Activated T-cell treated with anti-CD3 and anti-CD28 coated beads, Interleukin-2, amount 50 U/mL, for 4 hours (primary cell): ENCODE data around the gene TMC2. TPM values are rescaled to one million over a fixed set of nuclear protein-coding genes. Genes with fewer than 3 reads are reported as not detected.
A peak's percentile ranks its signal among the peaks of the same experiment; 100 is the strongest.
"Not testable (repeated sequence)": the region's sequence is repeated elsewhere in the genome, so short reads cannot be mapped to it uniquely, and the experiment has no call there.

Experiments used
- ATAC-seq, 2 donors: fragments of 200-7000 bp; cut with Tn5 transposase; one replicate each; pipeline ENCODE4 v1.10.0; 2021
- DNase-seq: peaks from one replicate; pipeline ENCODE4 v3.0.0-alpha.2; 2020
- H3K27me3 Mint-ChIP-seq: one replicate; pipeline ENCODE4 v1.8.0; 2021; ENCODE audit warnings: low read depth, mixed read lengths
- H3K36me3 Mint-ChIP-seq: one replicate; pipeline ENCODE4 v1.8.0; 2022; ENCODE audit warnings: mixed read lengths; ENCODE audit not compliant: insufficient read depth
- H3K4me1 Mint-ChIP-seq: one replicate; pipeline ENCODE4 v1.8.0; 2021; ENCODE audit warnings: low read depth, mixed read lengths
- H3K4me3 Mint-ChIP-seq: one replicate; pipeline ENCODE4 v1.8.0; 2021; ENCODE audit warnings: mild to moderate bottlenecking, moderate library complexity, mixed read lengths
- H3K9me3 Mint-ChIP-seq: one replicate; pipeline ENCODE4 v1.8.0; 2021; ENCODE audit warnings: mixed read lengths
- total RNA-seq, 3 donors: library from RNA; stranded (reverse); gene quantifications; one replicate each; pipeline ENCODE4 v1.2.1, GENCODE V29; 2021

Gene TMC2
- total RNA-seq, 3 donors from 2014 or later = not detected

- H3K4me3 Mint-ChIP-seq = no peak overlapping the region
- H3K4me1 Mint-ChIP-seq = no peaks in the 10 kb centered on the region
- no peaks in the 10 kb centered on the region for H3K36me3 Mint-ChIP-seq
- H3K9me3 Mint-ChIP-seq = no peaks in the 10 kb centered on the region
- ATAC-seq = no peak
- H3K27me3 Mint-ChIP-seq = no peaks in the 10 kb centered on the region
- no peak for DNase-seq
Measured at GRCh38 chr20:2671977-2672376, 135.6 kb downstream of the TMC2 start.

GRCh38 chr20:2672446-2672845 lies 136.1 kb downstream of the TMC2 start:
- ATAC-seq (no peak), DNase-seq (no peak)
- Mint-ChIP-seq H3K36me3 (no peaks in the 10 kb centered on the region), H3K9me3 (no peaks in the 10 kb centered on the region), H3K4me1 (no peaks in the 10 kb centered on the region), H3K27me3 (no peaks in the 10 kb centered on the region), H3K4me3 (no peak overlapping the region)

GRCh38 chr20:2673453-2673852 lies 137.1 kb downstream of the TMC2 start:
- no peak for ATAC-seq
- Mint-ChIP-seq H3K27me3 (no peaks in the 10 kb centered on the region), H3K36me3 (no peaks in the 10 kb centered on the region), H3K4me1 (no peaks in the 10 kb centered on the region), H3K9me3 (no peaks in the 10 kb centered on the region), H3K4me3 (no peak overlapping the region)
- DNase-seq = no peak

- Mint-ChIP-seq H3K9me3 (no peaks in the 10 kb centered on the region), H3K36me3 (no peaks in the 10 kb centered on the region), H3K27me3 (peaks cover 29% of the 10 kb centered on the region), H3K4me1 (no peaks in the 10 kb centered on the region), H3K4me3 (no peak overlapping the region)
- ATAC-seq = no peak
- DNase-seq = no peak
Measured at GRCh38 chr20:2680046-2680445, 143.7 kb downstream of the TMC2 start.

DNA sequence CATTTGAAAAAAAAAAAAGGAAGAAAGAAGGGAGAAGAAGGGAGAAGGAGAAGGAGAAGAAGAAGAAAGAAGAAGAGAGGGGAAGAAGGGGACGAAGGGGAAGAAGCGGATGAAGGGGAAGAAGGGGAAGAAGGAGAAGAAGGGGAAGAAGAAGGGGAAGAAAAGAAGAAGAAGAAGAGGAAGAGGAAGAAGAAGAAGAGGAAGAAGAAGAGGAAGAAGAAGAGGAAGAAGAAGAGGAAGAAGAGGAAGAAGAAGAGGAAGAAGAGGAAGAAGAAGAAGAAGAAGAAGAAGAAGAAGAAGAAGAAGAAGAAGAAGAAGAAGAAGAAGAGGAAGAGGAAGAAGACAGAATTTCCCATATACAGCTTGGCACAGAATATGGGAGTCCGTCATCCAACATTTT lies 145.7 kb downstream of the TMC2 start:
- H3K4me3 Mint-ChIP-seq, H3K36me3 Mint-ChIP-seq, DNase-seq, ATAC-seq, H3K4me1 Mint-ChIP-seq, H3K9me3 Mint-ChIP-seq: not testable (repeated sequence)
- peaks cover 31% of the 10 kb centered on the region for H3K27me3 Mint-ChIP-seq

DNA sequence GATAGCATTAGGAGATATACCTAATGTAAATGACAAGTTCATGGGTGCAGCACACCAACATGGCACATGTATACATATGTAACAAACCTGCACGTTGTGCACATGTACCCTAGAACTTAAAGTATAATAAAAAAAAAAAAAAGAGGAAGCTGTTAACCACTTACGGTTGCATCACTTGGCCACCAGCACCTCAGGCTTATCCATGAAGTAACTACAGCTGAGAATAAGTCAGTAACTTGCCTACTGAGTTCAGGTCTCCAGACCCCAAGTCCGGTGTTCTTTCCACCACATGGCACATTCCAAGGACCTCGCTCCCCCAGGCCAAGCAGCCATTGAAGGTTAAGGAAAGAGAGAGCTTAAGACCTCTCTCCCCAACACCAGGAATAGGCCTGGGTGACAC lies 148.4 kb downstream of the TMC2 start:
- not testable (repeated sequence) for DNase-seq
- peaks cover 11% of the 10 kb centered on the region for H3K4me1 Mint-ChIP-seq

GRCh38 chr20:2687514-2687913 lies 151.1 kb downstream of the TMC2 start:
- H3K4me3 Mint-ChIP-seq = peak overlapping the region; percentile 40
- peaks cover 31% of the 10 kb centered on the region for H3K27me3 Mint-ChIP-seq
- no peak for ATAC-seq
- no peaks in the 10 kb centered on the region for H3K9me3 Mint-ChIP-seq
- peaks cover 20% of the 10 kb centered on the region for H3K4me1 Mint-ChIP-seq
- H3K36me3 Mint-ChIP-seq = peaks cover 2% of the 10 kb centered on the region
- DNase-seq = no peak

More for the DNA sequence above, 148.4 kb downstream of the TMC2 start:
- H3K36me3 Mint-ChIP-seq, H3K9me3 Mint-ChIP-seq, ATAC-seq, H3K4me3 Mint-ChIP-seq: not testable (repeated sequence)
- H3K27me3 Mint-ChIP-seq = peaks cover 36% of the 10 kb centered on the region

DNA sequence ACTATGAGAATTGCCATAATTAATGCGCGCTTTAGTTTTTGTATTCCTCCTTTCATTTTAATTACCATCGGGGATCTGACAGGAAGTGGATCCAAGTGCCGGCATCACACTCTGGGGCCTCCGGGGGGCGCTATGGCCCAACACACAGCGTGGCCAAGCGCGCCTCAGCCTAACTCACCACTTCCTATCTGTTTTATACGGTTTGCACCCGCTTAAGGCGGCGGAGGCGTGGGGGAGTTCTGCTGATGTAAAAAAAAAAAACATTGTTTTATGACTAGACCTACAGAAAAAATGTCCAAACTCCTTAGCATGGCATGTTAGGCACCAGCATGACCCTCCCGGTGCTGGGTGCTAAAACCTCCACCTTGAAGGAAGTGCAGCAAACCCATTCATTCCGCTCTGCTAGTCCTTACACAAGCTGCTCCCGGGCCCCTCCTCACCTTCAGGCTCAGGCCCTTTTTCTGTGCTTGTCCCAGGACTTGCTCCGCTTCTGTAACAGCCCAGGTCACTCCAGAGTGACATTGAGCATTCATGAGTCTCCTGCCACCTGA lies 151.7 kb downstream of the TMC2 start:
- H3K4me1 Mint-ChIP-seq = peaks cover 20% of the 10 kb centered on the region
- H3K4me3 Mint-ChIP-seq = peak overlapping the region; percentile 40
- H3K9me3 Mint-ChIP-seq = no peaks in the 10 kb centered on the region
- peaks cover 27% of the 10 kb centered on the region for H3K27me3 Mint-ChIP-seq
- ATAC-seq (peak; percentile 73 to 77), DNase-seq (peak; percentile 72)
- peaks cover 2% of the 10 kb centered on the region for H3K36me3 Mint-ChIP-seq

GRCh38 chr20:2690213-2690612 lies 153.8 kb downstream of the TMC2 start:
- peaks cover 34% of the 10 kb centered on the region for H3K27me3 Mint-ChIP-seq
- DNase-seq (no peak), ATAC-seq (no peak)
- peaks cover 22% of the 10 kb centered on the region for H3K4me1 Mint-ChIP-seq
- no peak overlapping the region for H3K4me3 Mint-ChIP-seq
- no peaks in the 10 kb centered on the region for H3K9me3 Mint-ChIP-seq
- peaks cover 2% of the 10 kb centered on the region for H3K36me3 Mint-ChIP-seq

GRCh38 chr20:2690718-2691117 lies 154.3 kb downstream of the TMC2 start:
- Mint-ChIP-seq H3K36me3 (peaks cover 2% of the 10 kb centered on the region), H3K4me1 (peaks cover 22% of the 10 kb centered on the region), H3K27me3 (peaks cover 36% of the 10 kb centered on the region), H3K4me3 (peak overlapping the region; percentile 89), H3K9me3 (no peaks in the 10 kb centered on the region)
- ATAC-seq (no peak), DNase-seq (no peak)

- peaks cover 2% of the 10 kb centered on the region for H3K36me3 Mint-ChIP-seq
- peaks cover 40% of the 10 kb centered on the region for H3K27me3 Mint-ChIP-seq
- DNase-seq = no peak
- ATAC-seq = no peak
- peak overlapping the region; percentile 89 for H3K4me3 Mint-ChIP-seq
- peaks cover 22% of the 10 kb centered on the region for H3K4me1 Mint-ChIP-seq
- H3K9me3 Mint-ChIP-seq = no peaks in the 10 kb centered on the region
Measured at GRCh38 chr20:2691127-2691526, 154.8 kb downstream of the TMC2 start.

Other genes starting within 250 kb of the TMC2 start
- under 1 TPM in 1 of 3 donors, not detected in 2; 0.26 TPM for gene TGM3, start 240.6 kb upstream of the TMC2 start, total RNA-seq
- not detected for gene TGM6, start 155.7 kb upstream of the TMC2 start, total RNA-seq
- 100 to 1,000 TPM; 613 to 744 (median 635) TPM for gene SNRPB, start 65.8 kb upstream of the TMC2 start, total RNA-seq
- gene ZNF343, start 27.7 kb upstream of the TMC2 start, total RNA-seq = 10 to 100 TPM; 10.4 to 13.7 (median 11.9) TPM
- gene NOP56, start 116.1 kb downstream of the TMC2 start, total RNA-seq = 1,000 to 10,000 TPM; 1,094 to 1,238 (median 1,145) TPM
- 100 to 1,000 TPM; 150 to 160 (median 158) TPM for gene IDH3B, start 127.6 kb downstream of the TMC2 start, total RNA-seq
- 1 to 10 TPM in 1 of 3 donors, under 1 TPM in 2; 0.33 to 1.1 (median 0.76) TPM for gene EBF4, start 156.2 kb downstream of the TMC2 start, total RNA-seq